Activated T-cell treated with anti-CD3 and anti-CD28 coated beads for 4 hours (primary cell): Measurements from ENCODE around the gene PLPP3.

Source experiments
- DNase-seq: peaks from one replicate; pipeline ENCODE4 v3.0.0-alpha.2; 2020

The PLPP3 gene

GRCh38 chr1:56456435-56457101 is 122.8 kb downstream of the PLPP3 start:
- DNase-seq = no peak

GRCh38 chr1:56453417-56454078 is 125.8 kb downstream of the PLPP3 start:
- DNase-seq = no peak

- DNase-seq = no peak
Observed at GRCh38 chr1:56453016-56453415, 126.3 kb downstream of the PLPP3 start.

GRCh38 chr1:56452027-56453011 is 127.0 kb downstream of the PLPP3 start:
- no peak for DNase-seq

- DNase-seq = no peak
Observed at GRCh38 chr1:56451491-56451890, 127.9 kb downstream of the PLPP3 start.

GRCh38 chr1:56450004-56450666 is 129.2 kb downstream of the PLPP3 start:
- no peak for DNase-seq

GRCh38 chr1:56448529-56449300 is 130.6 kb downstream of the PLPP3 start:
- DNase-seq = no peak

GRCh38 chr1:56447823-56448222 is 131.5 kb downstream of the PLPP3 start:
- no peak for DNase-seq

- no peak for DNase-seq
Observed at GRCh38 chr1:56446531-56447098, 132.7 kb downstream of the PLPP3 start.

- DNase-seq = no peak
Observed at GRCh38 chr1:56444960-56445646, 134.3 kb downstream of the PLPP3 start.
